GM15510 (cell line): ENCODE data around the gene ANKRD30BL.
"Not testable (repeated sequence)": the region's sequence is repeated elsewhere in the genome, so short reads cannot be mapped to it uniquely, and the experiment has no call there.

Source experiments
- POLR2A ChIP-seq: IDR thresholded peaks from 3 replicates; pipeline ENCODE4 v1.6.1; 2011; ENCODE audit warnings: borderline replicate concordance; ENCODE audit not compliant: insufficient read length; ENCODE audit errors: extremely low read depth

Gene ANKRD30BL, protein sequence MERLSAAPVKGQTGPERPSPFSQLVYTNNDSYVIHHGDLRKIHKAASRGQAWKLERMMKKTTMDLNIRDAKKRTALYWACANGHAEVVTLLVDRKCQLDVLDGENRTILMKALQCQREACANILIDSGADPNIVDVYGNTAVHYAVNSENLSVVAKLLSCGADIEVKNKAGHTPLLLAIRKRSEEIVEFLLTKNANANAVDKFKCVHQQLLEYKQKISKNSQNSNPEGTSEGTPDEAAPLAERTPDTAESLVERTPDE

GRCh38 chr2:132161161-132162124 is at the start of gene ANKRD30BL:
Gene ANKRD30BL (minus strand): TSS chr2:132161952. CDS start chr2:132161705, 247 bp downstream.
- TF ChIP-seq POLR2A = not testable (repeated sequence)
